Osteoblast (primary cell): ENCODE data around the gene CTDP1. TPM values are rescaled to one million over a fixed set of nuclear protein-coding genes. Genes with fewer than 3 reads are reported as not detected.

Source experiments
- DNase-seq: peaks from one replicate; pipeline ENCODE4 v3.0.0; 2011; ENCODE audit warnings: low spot score, mixed read lengths; ENCODE audit not compliant: insufficient read length; ENCODE audit errors: missing footprints
- H2AFZ ChIP-seq: 2 replicates; pipeline ENCODE4 v1.6.0; 2011; ENCODE audit warnings: mild to moderate bottlenecking, low read length
- H3K27ac ChIP-seq: 2 replicates; pipeline ENCODE4 v1.5.1; 2011; ENCODE audit warnings: mild to moderate bottlenecking, low read depth, low read length, moderate library complexity
- H3K27me3 ChIP-seq: 2 replicates; pipeline ENCODE4 v1.6.0; 2012; ENCODE audit warnings: mild to moderate bottlenecking, control low read depth, inconsistent platforms, low read length, moderate library complexity; ENCODE audit not compliant: insufficient read depth
- H3K36me3 ChIP-seq: 2 replicates; pipeline ENCODE4 v1.5.1; 2011; ENCODE audit warnings: mild to moderate bottlenecking, low read length, control low read depth, moderate library complexity; ENCODE audit not compliant: insufficient read depth
- H3K4me1 ChIP-seq: 2 replicates; pipeline ENCODE4 v1.5.1; 2011; ENCODE audit warnings: mild to moderate bottlenecking, low read length, control low read depth, moderate library complexity; ENCODE audit not compliant: insufficient read depth
- H3K4me2 ChIP-seq: 2 replicates; pipeline ENCODE4 v1.6.0; 2011; ENCODE audit warnings: mild to moderate bottlenecking, low read length; ENCODE audit not compliant: insufficient read depth
- H3K4me3 ChIP-seq: fragments of 200-600 bp; sonication (generic); 3 replicates; pipeline ENCODE4 v1.5.1; 2012; ENCODE audit warnings: mild to moderate bottlenecking, low read length, inconsistent platforms; ENCODE audit not compliant: insufficient read depth
- H3K79me2 ChIP-seq: 2 replicates; pipeline ENCODE4 v1.6.0; 2012; ENCODE audit warnings: mild to moderate bottlenecking, low read length, control low read depth, inconsistent platforms; ENCODE audit not compliant: insufficient read depth
- H3K9me3 ChIP-seq: 2 replicates; pipeline ENCODE4 v1.5.1; 2011; ENCODE audit warnings: low read depth, low read length, control low read depth
- H4K20me1 ChIP-seq: 2 replicates; pipeline ENCODE4 v1.6.0; 2012; ENCODE audit warnings: mild to moderate bottlenecking, low read length, control low read depth; ENCODE audit not compliant: insufficient read depth
- CTCF ChIP-seq: IDR thresholded peaks from 2 replicates; pipeline ENCODE4 v1.5.1; 2011; ENCODE audit warnings: mild to moderate bottlenecking, low read depth, low read length, moderate library complexity; ENCODE audit errors: extremely low read depth
- total RNA-seq: library from RNA; depleted of rRNA; stranded (reverse); fragments of >200 nt; gene quantifications from 2 replicates; pipeline ENCODE4 v1.2.3, GENCODE V29; 2012

CTDP1 gene
- total RNA-seq, 1 donor = 26.8 TPM

- H3K27me3 ChIP-seq = no peaks in the 10 kb centered on the region
These were observed 67.7 kb downstream of the CTDP1 start for GRCh38 chr18:79747156-79747845.

DNA sequence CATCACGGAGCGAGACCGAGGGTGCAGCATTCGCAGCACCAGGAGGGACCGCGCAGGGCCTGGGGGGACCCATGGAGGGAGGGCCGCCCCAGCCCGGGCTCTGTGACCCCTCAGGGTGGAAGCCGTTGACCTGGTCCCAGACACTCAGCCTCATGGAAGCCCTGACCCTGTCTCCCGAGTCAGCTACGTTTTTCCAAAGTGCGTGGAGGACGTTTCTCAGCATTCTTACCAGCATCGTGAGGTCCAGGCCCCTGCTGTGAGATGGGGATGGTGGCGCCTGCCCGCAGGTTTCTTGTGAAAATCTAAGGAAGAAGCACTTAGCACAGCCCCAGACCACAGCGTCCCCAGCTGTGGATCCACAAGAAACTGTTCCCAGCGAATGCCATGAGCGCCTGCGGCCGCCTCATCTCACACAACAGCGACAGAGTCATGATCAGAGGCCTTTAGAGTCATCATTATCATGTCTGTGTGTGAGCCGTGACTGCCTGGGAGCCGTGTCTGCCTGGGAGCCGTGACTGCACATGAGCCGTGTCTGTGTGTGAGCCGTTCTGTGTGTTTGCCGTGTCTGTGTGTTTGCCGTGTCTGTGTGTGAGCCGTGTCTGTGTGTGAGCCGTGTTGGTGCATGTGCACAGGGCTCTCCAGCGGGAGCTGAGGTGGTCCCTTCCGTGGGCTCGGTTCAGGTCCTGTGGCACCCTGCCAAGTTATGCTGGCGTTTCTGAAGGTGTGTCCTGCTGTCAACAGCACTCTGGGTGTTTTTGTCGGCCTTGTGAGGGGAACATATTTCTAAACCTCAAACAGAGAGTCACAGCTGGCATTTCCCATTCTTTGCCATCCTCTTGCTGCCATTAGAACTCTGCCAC is 68.9 kb downstream of the CTDP1 start:
- no peak overlapping the region for H2AFZ ChIP-seq
- no peaks in the 10 kb centered on the region for H3K4me1 ChIP-seq
- H3K36me3 ChIP-seq = peaks cover 7% of the 10 kb centered on the region
- H3K27ac ChIP-seq = no peak overlapping the region
- no peaks in the 10 kb centered on the region for H3K27me3 ChIP-seq
- H4K20me1 ChIP-seq = peaks cover 4% of the 10 kb centered on the region
- no peak for TF ChIP-seq CTCF
- no peak overlapping the region for H3K4me3 ChIP-seq
- peak; percentile 84 for DNase-seq
- no peak overlapping the region for H3K4me2 ChIP-seq
- H3K9me3 ChIP-seq = no peaks in the 10 kb centered on the region
- H3K79me2 ChIP-seq = no peaks in the 10 kb centered on the region

More at GRCh38 chr18:79747156-79747845, 67.7 kb downstream of the CTDP1 start:
- Histone ChIP-seq H3K4me3 (no peak overlapping the region), H2AFZ (no peak overlapping the region), H3K4me2 (no peak overlapping the region), H3K79me2 (no peaks in the 10 kb centered on the region), H3K4me1 (no peaks in the 10 kb centered on the region), H3K36me3 (peaks cover 4% of the 10 kb centered on the region), H3K27ac (no peak overlapping the region), H3K9me3 (no peaks in the 10 kb centered on the region), H4K20me1 (no peaks in the 10 kb centered on the region)
- peak; percentile 50 for DNase-seq
- no peak for TF ChIP-seq CTCF

- Histone ChIP-seq H3K36me3 (peaks cover 16% of the 10 kb centered on the region), H3K79me2 (no peaks in the 10 kb centered on the region), H3K27me3 (no peaks in the 10 kb centered on the region), H3K27ac (no peak overlapping the region), H2AFZ (no peak overlapping the region), H4K20me1 (peaks cover 4% of the 10 kb centered on the region), H3K4me1 (no peaks in the 10 kb centered on the region), H3K9me3 (no peaks in the 10 kb centered on the region), H3K4me2 (no peak overlapping the region), H3K4me3 (no peak overlapping the region)
- DNase-seq = peak; percentile 78
- no peak for TF ChIP-seq CTCF
These were observed 69.9 kb downstream of the CTDP1 start for GRCh38 chr18:79749251-79750191.
